GM18498 (cell line): ENCODE data around the gene ZNF837.
A peak's percentile ranks its signal among the peaks of the same experiment; 100 is the strongest.
"Not testable (repeated sequence)": the region's sequence is repeated elsewhere in the genome, so short reads cannot be mapped to it uniquely, and the experiment has no call there.

Experiments used
- ATAC-seq: cut with Tn5 transposase; IDR thresholded peaks from one replicate; pipeline ENCODE4 v1.9.1; 2021; ENCODE audit warnings: mild to moderate bottlenecking, moderate library complexity; ENCODE audit not compliant: unreplicated experiment

ZNF837 gene

GRCh38 chr19:58396691-58397532, 16.1 kb upstream of the ZNF837 start:
- no peak for ATAC-seq

GRCh38 chr19:58395979-58396627, 15.3 kb upstream of the ZNF837 start:
- no peak for ATAC-seq

GRCh38 chr19:58395220-58395978, 14.6 kb upstream of the ZNF837 start, which contains the start of gene RNF225:
Gene RNF225 (plus strand): TSS chr19:58395656. CDS start chr19:58396090, 434 bp downstream.
- no peak for ATAC-seq

- ATAC-seq = no peak
Measured at GRCh38 chr19:58394821-58395219, 14.0 kb upstream of the ZNF837 start.

DNA sequence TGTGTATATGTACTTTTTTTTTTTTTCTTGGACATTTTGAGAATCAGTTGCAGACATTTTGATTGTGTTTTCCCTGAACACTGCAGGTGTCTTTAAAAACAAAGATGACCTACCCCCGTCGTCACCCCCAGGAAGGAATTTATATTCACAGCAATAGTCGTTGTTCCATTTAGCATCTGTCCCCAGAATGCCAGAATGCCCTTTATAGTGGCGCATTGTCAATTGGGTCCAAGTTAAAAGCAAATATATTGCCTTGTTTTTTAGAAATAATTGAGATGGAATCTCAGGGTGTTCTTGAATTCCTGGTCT, 12.8 kb upstream of the ZNF837 start:
- ATAC-seq = no peak

DNA sequence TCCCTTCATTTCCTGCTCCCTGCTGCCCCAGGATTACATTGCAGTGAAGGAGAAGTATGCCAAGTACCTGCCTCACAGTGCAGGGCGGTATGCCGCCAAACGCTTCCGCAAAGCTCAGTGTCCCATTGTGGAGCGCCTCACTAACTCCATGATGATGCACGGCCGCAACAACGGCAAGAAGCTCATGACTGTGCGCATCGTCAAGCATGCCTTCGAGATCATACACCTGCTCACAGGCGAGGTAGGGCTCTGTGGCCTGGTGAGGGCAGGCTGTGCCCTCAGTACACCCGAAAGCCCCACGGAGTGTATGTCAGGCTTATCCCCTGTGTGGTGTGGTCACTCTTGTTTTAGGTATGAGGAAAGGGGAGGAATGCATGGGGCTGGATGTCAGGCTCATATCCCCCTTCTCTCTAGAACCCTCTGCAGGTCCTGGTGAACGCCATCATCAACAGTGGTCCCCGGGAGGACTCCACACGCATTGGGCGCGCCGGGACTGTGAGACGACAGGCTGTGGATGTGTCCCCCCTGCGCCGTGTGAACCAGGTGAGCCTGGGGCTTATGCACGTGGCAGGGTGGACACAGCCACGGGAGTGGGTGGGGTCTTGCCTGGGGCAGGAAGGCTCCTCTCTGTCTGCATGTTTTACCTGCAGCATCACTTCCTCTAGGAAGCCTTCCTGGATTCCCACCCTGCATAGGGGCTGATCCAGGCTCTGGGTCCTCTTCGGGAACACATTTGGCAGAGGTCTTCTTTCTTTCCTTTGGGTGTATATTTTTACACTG, 12.3 kb upstream of the ZNF837 start:
- no peak for ATAC-seq

- no peak for ATAC-seq
Measured at GRCh38 chr19:58388175-58388526, 7.3 kb upstream of the ZNF837 start.

GRCh38 chr19:58387338-58388174, 6.7 kb upstream of the ZNF837 start:
- ATAC-seq = no peak

GRCh38 chr19:58386576-58387337, 5.9 kb upstream of the ZNF837 start, which contains the start of gene RPS5:
Gene RPS5 (plus strand): TSS chr19:58387269. CDS start chr19:58388138, 869 bp downstream.
- ATAC-seq = peak; percentile 89

- peak; percentile 17 for ATAC-seq
Measured at GRCh38 chr19:58385891-58386575, 5.2 kb upstream of the ZNF837 start.

GRCh38 chr19:58385313-58385890, 4.6 kb upstream of the ZNF837 start:
- ATAC-seq = no peak

DNA sequence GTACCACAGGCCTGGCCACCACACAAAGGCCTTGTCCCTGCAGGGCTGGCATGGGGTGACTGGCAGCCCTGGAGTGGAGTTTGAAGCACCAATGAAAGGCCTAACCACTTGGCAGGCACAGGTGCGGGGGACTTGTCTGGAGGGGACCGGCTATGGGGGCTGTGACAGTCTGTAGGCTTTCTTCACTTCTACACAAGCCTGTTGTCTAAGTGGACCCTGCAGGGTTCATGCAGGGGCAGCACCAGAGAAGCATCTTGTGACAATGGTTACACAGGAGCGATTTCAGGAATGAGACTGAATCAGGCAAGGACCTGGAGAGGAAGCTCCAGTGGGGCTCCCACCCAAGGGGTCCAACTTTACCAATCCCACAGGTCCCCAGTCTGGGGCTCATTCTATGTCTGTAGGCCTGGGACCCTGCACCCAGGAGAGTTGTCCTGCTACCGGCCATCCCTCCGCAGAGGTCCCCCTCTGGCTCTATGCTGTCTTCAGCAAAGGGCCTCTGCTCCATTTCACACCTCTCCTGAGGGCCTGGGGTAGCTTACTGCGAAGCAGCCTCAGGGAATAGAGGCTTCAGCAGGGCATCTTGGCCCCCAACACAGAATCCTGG, 2.3 kb upstream of the ZNF837 start:
- no peak for ATAC-seq

- no peak for ATAC-seq
Measured at GRCh38 chr19:58381460-58382212, 806 bp upstream of the ZNF837 start.

GRCh38 chr19:58380037-58380661, 681 bp downstream of the ZNF837 start:
- no peak for ATAC-seq

DNA sequence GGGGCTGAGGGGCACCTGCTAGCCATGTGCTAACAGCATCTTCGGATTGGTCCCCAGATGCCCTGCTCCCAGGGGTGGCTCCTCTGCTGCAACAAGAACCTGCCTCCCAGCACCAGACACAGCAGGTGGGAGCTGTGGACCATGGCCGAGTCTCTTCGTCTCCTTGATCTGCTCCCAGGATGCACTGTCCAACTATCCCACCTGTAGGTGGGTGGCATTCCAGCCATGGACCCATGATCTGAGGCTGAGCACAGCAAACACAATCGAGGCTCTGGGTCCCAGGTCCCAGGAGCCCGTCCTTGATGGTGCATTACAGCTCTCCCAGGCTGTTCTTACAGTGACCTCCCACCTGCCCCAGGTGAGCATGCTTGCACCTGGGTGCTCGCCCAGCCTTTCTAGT, 1.6 kb downstream of the ZNF837 start:
- no peak for ATAC-seq

DNA sequence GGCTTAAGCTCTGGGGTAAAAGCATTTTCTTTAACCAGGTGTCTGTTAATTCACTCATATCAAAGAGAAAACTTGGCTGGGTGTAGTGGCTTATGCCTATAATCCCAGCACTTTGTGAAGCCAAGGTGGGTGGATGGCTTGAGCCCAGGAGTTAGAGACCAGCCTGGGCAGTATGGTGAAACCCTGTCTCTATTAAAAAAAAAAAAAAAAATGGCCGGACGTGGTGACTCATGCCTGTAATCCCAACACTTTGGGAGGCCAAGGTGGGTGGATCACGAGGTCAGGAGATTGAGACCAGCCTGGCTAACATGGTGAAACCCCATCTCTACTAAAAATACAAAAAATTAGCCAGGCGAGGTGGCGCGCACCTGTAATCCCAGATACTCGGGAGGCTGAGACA, 4.1 kb downstream of the ZNF837 start:
- ATAC-seq = not testable (repeated sequence)

DNA sequence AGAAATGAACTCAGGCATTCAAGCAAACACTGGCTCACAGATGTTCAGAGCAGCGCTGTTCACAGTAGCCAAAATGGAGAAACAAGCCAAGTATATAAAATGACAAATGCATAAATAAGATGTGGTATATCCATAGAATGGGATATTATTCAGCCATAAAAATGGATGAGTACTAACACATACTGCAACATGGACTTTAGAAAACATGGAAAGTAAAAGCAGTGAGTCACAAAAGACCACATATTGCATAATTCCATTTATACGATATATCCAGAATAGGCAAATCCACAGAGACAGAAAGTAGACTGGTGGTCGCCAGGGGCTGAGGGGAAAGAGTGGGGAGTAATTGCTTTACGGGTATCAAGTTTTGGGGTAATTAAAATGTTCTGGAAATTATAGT, 6.6 kb downstream of the ZNF837 start:
- ATAC-seq = no peak
